ENCODE results near the gene VSIG8. TPM values are rescaled to one million over a fixed set of nuclear protein-coding genes. Genes with fewer than 3 reads are reported as not detected.

The VSIG8 gene
- total RNA-seq, 2 donors from 2014 or later = not detected

GRCh38 chr1:159872891-159873290 is 10.4 kb upstream of the VSIG8 start:
- intact Hi-C loops (cut with DNase I) = no loop called here
- Histone ChIP-seq H3K9me3 (no peaks in the 10 kb centered on the region), H3K36me3 (replicated peaks in 1 of 2; ENCODE audit: insufficient read depth in 1 of 2, low read depth in 2 of 2) (no peaks in the 10 kb centered on the region), H3K4me3 (no peak overlapping the region), H3K27ac (no peak overlapping the region), H3K27me3 (no peaks in the 10 kb centered on the region), H3K4me1 (peaks cover 10% of the 10 kb centered on the region)
- DNase-seq = no peak
- ATAC-seq = no peak
- TF ChIP-seq CTCF (IDR thresholded peaks at IDR 0.05) (no peak), POLR2A (IDR thresholded peaks at IDR 0.05) (no peak)
- 75 to 83% methylated on average over 15 of the region's 15 CpGs for WGBS, 2 donors

GRCh38 chr1:159870704-159871103 is 8.2 kb upstream of the VSIG8 start:
- WGBS, 2 donors = 78% methylated on average over 3 to 5 of the region's 5 CpGs
- DNase-seq (no peak), ATAC-seq (no peak)
- TF ChIP-seq CTCF (IDR thresholded peaks at IDR 0.05) (no peak), POLR2A (IDR thresholded peaks at IDR 0.05) (no peak)
- no peak overlapping the region for H3K27ac ChIP-seq
- no peaks in the 10 kb centered on the region for H3K9me3 ChIP-seq
- peaks cover 20% of the 10 kb centered on the region for H3K4me1 ChIP-seq
- H3K4me3 ChIP-seq = no peak overlapping the region
- H3K36me3 ChIP-seq (replicated peaks in 1 of 2; ENCODE audit: insufficient read depth in 1 of 2, low read depth in 2 of 2) = no peaks in the 10 kb centered on the region
- H3K27me3 ChIP-seq = no peaks in the 10 kb centered on the region
- intact Hi-C loops (cut with DNase I) = no loop called here

GRCh38 chr1:159869607-159870006 is 7.2 kb upstream of the VSIG8 start:
- peaks cover 20% of the 10 kb centered on the region for H3K4me1 ChIP-seq
- no peak overlapping the region for H3K27ac ChIP-seq
- ATAC-seq = no peak
- 40 to 43% methylated on average over 1 of the region's 1 CpG for WGBS, 2 donors
- no peaks in the 10 kb centered on the region for H3K36me3 ChIP-seq (replicated peaks in 1 of 2; ENCODE audit: insufficient read depth in 1 of 2, low read depth in 2 of 2)
- H3K4me3 ChIP-seq = no peak overlapping the region
- TF ChIP-seq POLR2A (IDR thresholded peaks at IDR 0.05) (no peak), CTCF (IDR thresholded peaks at IDR 0.05) (no peak)
- intact Hi-C loops (cut with DNase I) = no loop called here
- no peak for DNase-seq
- H3K9me3 ChIP-seq = no peaks in the 10 kb centered on the region
- no peaks in the 10 kb centered on the region for H3K27me3 ChIP-seq

- WGBS, 2 donors = 57 to 67% methylated on average over 3 to 4 of the region's 4 CpGs
- intact Hi-C loops (cut with DNase I) = no loop called here
- no peak overlapping the region for H3K27ac ChIP-seq
These were observed 6.7 kb upstream of the VSIG8 start for GRCh38 chr1:159869173-159869572.

More at GRCh38 chr1:159869173-159869572, 6.7 kb upstream of the VSIG8 start:
- Histone ChIP-seq H3K27me3 (no peaks in the 10 kb centered on the region), H3K9me3 (no peaks in the 10 kb centered on the region), H3K4me1 (peaks cover 20% of the 10 kb centered on the region), H3K4me3 (no peak overlapping the region), H3K36me3 (replicated peaks in 1 of 2; ENCODE audit: insufficient read depth in 1 of 2, low read depth in 2 of 2) (no peaks in the 10 kb centered on the region)
- no peak for TF ChIP-seq CTCF (IDR thresholded peaks at IDR 0.05)
- TF ChIP-seq POLR2A (IDR thresholded peaks at IDR 0.05) = no peak
- DNase-seq (peak in 1 of 4 donors; percentile 29), ATAC-seq (no peak)
